ENCODE measurements around the gene FLT3.
"Not testable (repeated sequence)": the region's sequence is repeated elsewhere in the genome, so short reads cannot be mapped to it uniquely, and the experiment has no call there.

The FLT3 gene

GRCh38 chr13:28099396-28100149, 803 bp downstream of the FLT3 start:
- no peak for DNase-seq

- no peak for DNase-seq
These were observed 2.9 kb downstream of the FLT3 start for GRCh38 chr13:28097503-28097902.

DNA sequence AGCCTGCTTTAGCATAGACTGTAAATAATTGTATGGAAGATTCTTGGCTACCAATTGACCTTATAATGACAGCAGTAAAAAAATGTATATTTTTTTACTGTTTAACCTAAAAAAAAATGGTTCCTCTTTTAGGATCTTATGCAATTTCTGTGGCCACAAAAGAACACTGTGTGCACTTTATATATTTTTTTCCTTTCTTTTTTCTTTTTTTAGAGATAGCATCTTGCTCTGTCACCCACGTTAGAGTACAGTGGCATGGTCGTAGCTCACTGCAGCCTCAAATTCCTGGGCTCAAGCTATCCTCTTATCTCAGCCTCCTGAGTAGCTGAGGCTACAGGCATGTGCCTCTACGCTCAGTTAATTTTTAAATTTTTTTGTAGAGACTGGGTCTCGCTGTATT, 6.1 kb downstream of the FLT3 start:
- DNase-seq, result no peak

DNA sequence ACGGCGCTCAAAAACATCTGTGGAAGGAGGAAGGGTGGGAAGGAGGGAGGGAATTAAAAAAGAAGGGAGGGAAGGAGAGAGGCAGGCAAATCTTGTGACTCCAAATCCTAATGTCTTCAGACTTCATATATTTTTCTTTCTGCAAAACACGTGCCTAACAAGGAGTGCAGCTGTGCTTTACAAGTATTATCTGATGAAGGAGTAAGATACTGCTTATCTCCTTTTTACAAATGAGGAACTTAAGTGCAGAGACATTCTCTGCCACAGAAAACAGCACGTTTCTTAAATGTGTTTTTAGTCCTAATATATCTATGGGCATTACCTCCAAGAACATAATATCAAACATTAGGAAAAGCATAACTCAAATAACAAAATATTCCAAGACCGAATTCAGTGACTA, 6.5 kb downstream of the FLT3 start:
- no peak for DNase-seq

DNA sequence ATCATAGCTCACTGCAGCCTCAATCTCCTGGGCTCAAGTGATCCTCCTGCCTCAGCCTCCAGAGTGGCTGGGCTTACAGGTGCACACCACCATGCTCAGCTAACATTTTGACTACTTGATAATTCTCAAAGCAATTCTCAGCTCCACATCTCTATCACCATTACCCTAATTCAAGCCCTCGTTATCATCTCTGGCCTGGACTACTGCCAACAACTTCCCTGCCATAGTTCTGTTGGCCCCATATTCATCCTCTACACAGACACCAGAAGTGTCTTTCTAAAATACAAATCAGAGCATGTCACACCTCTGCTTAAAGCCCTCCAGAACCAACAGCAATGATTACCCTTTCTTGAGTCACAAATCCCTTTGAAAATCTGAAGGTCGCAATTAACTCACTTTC, 7.9 kb downstream of the FLT3 start:
- no peak for DNase-seq

DNA sequence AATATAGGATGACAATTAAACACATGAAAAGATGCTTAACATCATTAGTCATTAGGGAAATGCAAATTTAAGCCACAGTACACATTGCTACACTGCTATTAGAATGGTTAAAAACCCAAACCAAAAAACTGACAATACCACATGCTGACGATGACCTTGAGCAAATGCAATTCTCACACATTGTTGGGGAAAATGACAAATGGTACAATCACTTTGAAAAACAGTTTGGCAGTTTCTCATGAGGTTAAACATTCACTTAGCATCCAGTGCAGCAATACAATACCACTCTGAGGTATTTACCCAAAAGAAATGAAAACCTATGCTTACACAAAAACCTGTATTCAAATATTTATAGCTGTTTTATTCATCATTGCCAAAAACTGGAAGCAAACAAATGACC, 11.3 kb downstream of the FLT3 start:
- DNase-seq, result no peak

GRCh38 chr13:28077820-28078219, 22.6 kb downstream of the FLT3 start:
- not testable (repeated sequence) for DNase-seq

DNA sequence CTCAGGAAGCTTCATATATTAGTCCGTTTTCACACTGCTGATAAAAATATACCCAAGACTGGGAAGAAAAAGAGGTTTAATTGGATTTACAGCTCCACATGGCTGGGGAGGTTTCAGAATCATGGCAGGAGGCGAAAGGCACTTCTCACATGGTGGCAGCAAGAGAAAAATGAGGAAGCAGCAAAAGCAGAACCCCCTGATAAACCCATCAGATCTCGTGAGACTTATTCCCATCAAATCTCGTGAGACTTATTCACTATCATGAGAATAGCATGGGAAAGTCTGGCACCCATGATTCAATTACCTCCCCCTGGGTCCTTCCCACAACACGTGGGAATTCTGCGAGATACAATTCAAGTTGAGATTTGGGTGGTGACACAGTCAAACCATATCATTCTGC, 23.1 kb downstream of the FLT3 start:
- DNase-seq, result no peak

- no peak for DNase-seq
These were observed 29.0 kb downstream of the FLT3 start for GRCh38 chr13:28071424-28071823.

DNA sequence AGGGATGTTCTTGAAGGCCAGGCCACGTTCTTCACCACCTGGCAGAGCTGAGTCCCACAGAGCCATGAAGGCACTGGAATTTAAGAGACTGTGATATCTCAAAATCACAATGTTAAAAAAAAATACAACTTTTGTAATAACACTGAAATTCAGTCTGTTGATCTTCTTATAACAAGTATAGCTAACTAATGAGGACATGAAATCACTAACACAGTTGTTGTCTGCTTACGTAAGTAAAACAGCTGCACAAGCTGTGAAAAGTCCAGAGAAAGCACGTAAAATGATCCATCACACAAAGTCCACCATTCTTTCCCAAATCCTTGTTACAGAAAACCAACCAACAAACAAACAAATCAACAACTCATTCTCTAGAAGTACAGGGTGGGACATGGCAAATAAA, 32.9 kb downstream of the FLT3 start:
- no peak for DNase-seq

DNA sequence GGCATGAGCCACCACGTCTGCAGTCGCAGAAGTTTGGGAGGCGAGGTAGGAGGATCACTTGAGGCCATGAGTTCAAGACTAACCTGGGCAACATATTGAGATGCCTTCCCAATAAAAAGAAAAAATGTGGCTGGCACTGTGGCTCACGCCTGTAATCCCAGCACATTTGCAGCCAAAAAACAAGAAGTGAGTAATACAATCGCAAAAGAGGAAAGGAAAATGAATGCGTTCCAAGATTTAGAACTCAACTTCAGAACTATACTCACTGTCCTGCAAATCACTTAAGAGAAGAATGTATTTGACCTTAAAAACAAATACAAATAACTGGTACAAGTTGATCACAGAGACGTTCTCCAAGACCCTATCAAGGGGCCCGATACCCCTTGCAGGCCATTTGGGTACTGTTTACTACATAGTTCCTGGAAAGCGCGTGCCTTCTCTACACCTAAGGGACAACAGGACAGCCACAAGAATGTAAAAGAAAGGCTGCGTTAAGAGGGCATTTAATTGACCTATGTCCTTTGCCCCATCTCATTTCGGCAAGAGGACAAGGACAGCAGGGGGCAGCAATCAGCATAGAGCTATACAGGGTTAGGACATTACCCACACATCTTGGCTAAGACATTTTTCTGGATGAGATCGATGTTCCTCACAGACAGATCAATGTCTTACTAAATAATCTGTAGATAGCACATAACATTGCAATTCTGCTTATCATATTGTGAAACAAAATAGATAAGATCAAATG, 41.3 kb downstream of the FLT3 start:
- peak; percentile 0 for DNase-seq

GRCh38 chr13:28056970-28057712, 43.2 kb downstream of the FLT3 start:
- DNase-seq, result no peak

DNA sequence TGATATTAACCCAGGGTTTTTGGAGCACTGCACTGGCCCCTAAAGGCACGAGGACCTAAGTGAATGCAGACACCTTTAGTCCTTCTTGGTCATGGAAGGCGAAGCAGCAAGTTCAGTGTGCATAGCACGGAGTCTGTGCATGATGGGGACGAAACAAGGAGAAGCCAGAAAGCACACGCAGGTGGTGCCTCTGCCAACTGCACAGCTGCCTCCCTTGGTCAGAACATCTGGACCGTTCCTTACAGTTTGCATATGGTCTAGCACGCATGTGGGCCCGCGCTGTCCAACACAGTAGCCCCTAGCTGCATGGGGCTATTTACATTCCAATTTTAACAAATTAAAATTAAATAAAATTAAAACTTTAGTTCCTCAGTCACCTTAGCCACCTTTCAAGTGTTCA, 44.0 kb downstream of the FLT3 start:
- DNase-seq, result no peak

DNA sequence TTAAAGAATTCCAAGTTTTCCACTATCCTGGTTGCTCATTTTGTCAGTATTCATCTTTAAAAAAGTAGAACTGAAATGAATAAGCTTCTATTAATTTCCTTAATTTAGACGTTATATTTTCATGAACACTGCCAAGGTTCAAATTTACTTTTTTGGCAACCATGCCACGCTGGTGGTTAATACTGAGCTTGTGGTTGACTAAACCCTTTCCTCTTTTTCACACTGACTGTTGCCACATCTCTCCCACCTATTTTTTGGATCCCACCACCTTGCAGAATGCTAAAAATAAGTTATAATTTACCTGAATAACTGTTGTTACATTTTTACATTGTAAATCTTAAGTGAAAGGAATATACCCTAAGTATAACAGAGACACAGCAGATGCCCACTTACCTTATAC, 45.0 kb downstream of the FLT3 start:
- DNase-seq, result no peak

- DNase-seq, result no peak
These were observed 47.4 kb downstream of the FLT3 start for GRCh38 chr13:28052945-28053344.

DNA sequence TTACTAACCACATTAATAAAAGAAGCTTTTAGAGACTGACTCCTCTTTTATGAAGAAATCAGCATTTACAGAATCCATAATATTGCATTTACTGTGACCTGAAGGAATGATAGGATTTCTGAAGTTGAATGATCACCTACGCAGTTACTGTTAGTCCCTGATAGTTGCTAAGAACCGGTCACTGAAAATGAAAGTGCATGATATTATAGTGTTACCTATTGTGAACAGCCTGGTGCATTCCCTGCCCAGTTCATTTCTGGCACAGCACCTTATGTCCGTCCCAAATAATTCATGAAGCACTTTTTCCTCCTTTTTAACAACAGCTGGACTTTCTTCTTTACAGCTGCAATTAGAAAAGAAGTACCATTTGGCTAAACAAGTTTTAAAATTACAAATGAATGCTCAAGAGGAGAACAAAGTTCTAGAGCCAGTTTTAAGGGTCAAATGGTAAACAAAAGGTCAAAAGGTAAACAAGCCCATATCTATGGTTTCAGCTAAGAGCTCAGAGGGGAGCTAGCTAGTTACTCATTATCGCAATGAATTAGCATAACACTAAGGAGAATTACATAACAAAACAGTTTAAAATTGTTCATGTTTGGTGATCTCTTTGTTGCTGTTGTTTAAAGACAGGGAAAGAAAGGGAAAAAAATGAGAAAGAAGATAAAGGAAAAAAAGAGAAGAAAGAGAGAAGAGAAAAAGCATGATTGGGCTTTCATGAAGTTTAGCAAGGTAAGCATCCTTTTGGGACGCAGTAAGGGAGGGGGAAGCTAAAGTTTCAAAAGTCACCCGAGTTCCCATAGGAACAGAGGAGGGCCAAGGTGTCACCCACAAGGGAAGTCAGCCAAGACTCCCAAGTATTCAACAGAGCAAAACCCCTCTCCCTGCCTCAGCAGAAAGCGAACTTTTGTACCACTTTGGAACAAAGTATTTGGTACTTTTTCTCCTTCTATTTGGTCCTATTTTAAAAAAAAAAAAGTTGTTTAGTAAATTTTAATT, 50.2 kb downstream of the FLT3 start:
- DNase-seq, result no peak

DNA sequence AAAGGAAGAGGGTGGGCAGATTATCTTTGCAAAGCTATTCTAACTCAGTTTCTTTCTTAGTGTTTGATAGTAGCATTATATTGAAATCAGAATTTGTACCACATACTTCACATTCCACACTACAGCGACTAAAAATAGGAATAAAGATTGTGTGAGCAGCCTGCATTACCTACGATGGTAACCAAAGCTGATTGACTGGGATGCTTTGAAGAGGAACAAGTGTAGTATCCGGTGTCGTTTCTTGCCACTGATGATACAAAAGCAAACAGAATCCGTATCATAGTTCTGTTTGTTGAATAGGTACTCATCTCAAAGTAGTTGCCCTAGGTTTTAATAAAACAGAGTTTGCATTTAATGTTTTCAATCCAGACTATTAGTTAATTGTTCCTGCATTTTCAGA, 51.2 kb downstream of the FLT3 start:
- no peak for DNase-seq

GRCh38 chr13:28048768-28049167, 51.6 kb downstream of the FLT3 start:
- no peak for DNase-seq

DNA sequence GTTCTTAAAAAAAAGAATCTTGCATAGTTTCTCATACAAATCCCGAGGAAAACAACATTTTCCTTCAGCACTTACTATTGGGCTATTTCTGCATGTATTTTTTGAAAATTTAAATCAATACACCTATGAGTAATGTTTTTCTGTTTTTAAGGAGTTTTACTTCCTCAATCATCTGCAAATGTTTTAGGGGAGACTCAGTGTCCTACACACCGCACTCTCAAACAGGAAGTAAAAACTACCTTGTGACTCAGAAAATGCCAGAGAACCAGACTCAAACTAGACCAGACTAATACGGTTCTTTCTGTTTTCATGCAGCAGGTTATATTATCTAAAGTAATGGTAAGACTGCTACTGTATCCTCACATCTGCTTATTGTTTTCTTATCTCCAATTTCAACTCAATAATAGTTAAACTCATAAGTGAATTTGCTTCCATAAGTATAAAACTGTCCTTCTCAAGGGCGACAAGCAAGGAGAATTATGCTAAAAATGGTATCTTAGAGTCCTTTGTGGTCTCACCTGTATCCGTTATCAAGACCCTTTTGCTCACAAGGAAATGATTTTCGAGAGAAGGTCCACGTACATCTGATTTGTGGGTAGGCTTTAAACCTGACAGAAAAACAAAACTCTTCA, 52.5 kb downstream of the FLT3 start:
- no peak for DNase-seq

DNA sequence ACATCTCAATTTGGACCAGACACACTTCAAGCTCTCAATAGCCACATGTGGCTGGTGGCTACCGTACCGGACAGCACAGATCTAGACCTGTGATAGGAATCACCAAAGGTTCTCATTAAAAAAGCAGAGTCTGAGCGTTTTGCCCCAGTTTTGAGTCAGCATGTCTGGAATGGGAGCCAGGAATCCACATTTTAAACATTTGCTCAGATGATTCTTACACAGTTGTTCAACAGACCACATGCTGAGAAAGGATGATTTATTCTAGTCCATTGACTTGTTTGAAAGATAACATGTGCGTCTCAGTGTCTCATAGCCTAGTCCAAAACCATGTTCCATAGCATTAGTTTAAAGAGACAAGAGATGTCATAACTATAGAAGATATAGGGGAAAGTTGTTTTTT, 53.4 kb downstream of the FLT3 start:
- no peak for DNase-seq

GRCh38 chr13:28045861-28046260, 54.5 kb downstream of the FLT3 start:
- no peak for DNase-seq

- DNase-seq, result no peak
These were observed 55.8 kb downstream of the FLT3 start for GRCh38 chr13:28044608-28045007.
